ENCODE results near the gene CNTN5.

The CNTN5 gene

GRCh38 chr11:99683933-99684332 is 663.2 kb downstream of the CNTN5 start:
- DNase-seq (ENCODE audit: extremely low spot score, insufficient read length, low read depth) = no peak
- peak; percentile 33 for FAIRE-seq

- FAIRE-seq (no peak), DNase-seq (ENCODE audit: extremely low spot score, insufficient read length, low read depth) (no peak)
Observed at GRCh38 chr11:99686838-99687237, 666.1 kb downstream of the CNTN5 start.

- FAIRE-seq (no peak), DNase-seq (ENCODE audit: extremely low spot score, insufficient read length, low read depth) (no peak)
Observed at GRCh38 chr11:99687320-99687719, 666.6 kb downstream of the CNTN5 start.

- no peak for FAIRE-seq
Observed at GRCh38 chr11:99693941-99694492, 673.3 kb downstream of the CNTN5 start.

GRCh38 chr11:99695106-99695505 is 674.4 kb downstream of the CNTN5 start:
- FAIRE-seq = no peak
- DNase-seq (ENCODE audit: extremely low spot score, insufficient read length, low read depth) = no peak

More at GRCh38 chr11:99693941-99694492, 673.3 kb downstream of the CNTN5 start:
- no peak for DNase-seq (ENCODE audit: extremely low spot score, insufficient read length, low read depth)

GRCh38 chr11:99706848-99707247 is 686.1 kb downstream of the CNTN5 start:
- DNase-seq (ENCODE audit: extremely low spot score, insufficient read length, low read depth) (no peak), FAIRE-seq (no peak)

- DNase-seq (ENCODE audit: extremely low spot score, insufficient read length, low read depth) (no peak), FAIRE-seq (no peak)
Observed at GRCh38 chr11:99708928-99709672, 688.4 kb downstream of the CNTN5 start.

- FAIRE-seq (no peak), DNase-seq (ENCODE audit: extremely low spot score, insufficient read length, low read depth) (no peak)
Observed at GRCh38 chr11:99716302-99716701, 695.6 kb downstream of the CNTN5 start.

- FAIRE-seq = no peak
- no peak for DNase-seq (ENCODE audit: extremely low spot score, insufficient read length, low read depth)
Observed at GRCh38 chr11:99718291-99718690, 697.5 kb downstream of the CNTN5 start.

- no peak for DNase-seq (ENCODE audit: extremely low spot score, insufficient read length, low read depth)
- FAIRE-seq = no peak
Observed at GRCh38 chr11:99739464-99740089, 718.8 kb downstream of the CNTN5 start.

GRCh38 chr11:99742501-99742900 is 721.8 kb downstream of the CNTN5 start:
- FAIRE-seq = no peak
- DNase-seq (ENCODE audit: extremely low spot score, insufficient read length, low read depth) = no peak

GRCh38 chr11:99759787-99760186 is 739.0 kb downstream of the CNTN5 start:
- no peak for FAIRE-seq
- DNase-seq (ENCODE audit: extremely low spot score, insufficient read length, low read depth) = no peak

GRCh38 chr11:99766811-99767210 is 746.1 kb downstream of the CNTN5 start:
- DNase-seq (ENCODE audit: extremely low spot score, insufficient read length, low read depth) (no peak), FAIRE-seq (no peak)

GRCh38 chr11:99773646-99774045 is 752.9 kb downstream of the CNTN5 start:
- FAIRE-seq (no peak), DNase-seq (ENCODE audit: extremely low spot score, insufficient read length, low read depth) (no peak)

- FAIRE-seq = no peak
- no peak for DNase-seq (ENCODE audit: extremely low spot score, insufficient read length, low read depth)
Observed at GRCh38 chr11:99781074-99781473, 760.3 kb downstream of the CNTN5 start.

- FAIRE-seq = no peak
- no peak for DNase-seq (ENCODE audit: extremely low spot score, insufficient read length, low read depth)
Observed at GRCh38 chr11:99791354-99791753, 770.6 kb downstream of the CNTN5 start.

GRCh38 chr11:99795999-99796398 is 775.2 kb downstream of the CNTN5 start:
- no peak for FAIRE-seq
- DNase-seq (ENCODE audit: extremely low spot score, insufficient read length, low read depth) = no peak

- FAIRE-seq = no peak
- no peak for DNase-seq (ENCODE audit: extremely low spot score, insufficient read length, low read depth)
Observed at GRCh38 chr11:99803501-99803900, 782.8 kb downstream of the CNTN5 start.

GRCh38 chr11:99812516-99812915 is 791.8 kb downstream of the CNTN5 start:
- FAIRE-seq (no peak), DNase-seq (ENCODE audit: extremely low spot score, insufficient read length, low read depth) (no peak)

- DNase-seq (ENCODE audit: extremely low spot score, insufficient read length, low read depth) (no peak), FAIRE-seq (no peak)
Observed at GRCh38 chr11:99814021-99814420, 793.3 kb downstream of the CNTN5 start.

- no peak for DNase-seq (ENCODE audit: extremely low spot score, insufficient read length, low read depth)
- no peak for FAIRE-seq
Observed at GRCh38 chr11:99814738-99815137, 794.0 kb downstream of the CNTN5 start.
